ENCODE measurements around the gene CDON.

The CDON gene

DNA sequence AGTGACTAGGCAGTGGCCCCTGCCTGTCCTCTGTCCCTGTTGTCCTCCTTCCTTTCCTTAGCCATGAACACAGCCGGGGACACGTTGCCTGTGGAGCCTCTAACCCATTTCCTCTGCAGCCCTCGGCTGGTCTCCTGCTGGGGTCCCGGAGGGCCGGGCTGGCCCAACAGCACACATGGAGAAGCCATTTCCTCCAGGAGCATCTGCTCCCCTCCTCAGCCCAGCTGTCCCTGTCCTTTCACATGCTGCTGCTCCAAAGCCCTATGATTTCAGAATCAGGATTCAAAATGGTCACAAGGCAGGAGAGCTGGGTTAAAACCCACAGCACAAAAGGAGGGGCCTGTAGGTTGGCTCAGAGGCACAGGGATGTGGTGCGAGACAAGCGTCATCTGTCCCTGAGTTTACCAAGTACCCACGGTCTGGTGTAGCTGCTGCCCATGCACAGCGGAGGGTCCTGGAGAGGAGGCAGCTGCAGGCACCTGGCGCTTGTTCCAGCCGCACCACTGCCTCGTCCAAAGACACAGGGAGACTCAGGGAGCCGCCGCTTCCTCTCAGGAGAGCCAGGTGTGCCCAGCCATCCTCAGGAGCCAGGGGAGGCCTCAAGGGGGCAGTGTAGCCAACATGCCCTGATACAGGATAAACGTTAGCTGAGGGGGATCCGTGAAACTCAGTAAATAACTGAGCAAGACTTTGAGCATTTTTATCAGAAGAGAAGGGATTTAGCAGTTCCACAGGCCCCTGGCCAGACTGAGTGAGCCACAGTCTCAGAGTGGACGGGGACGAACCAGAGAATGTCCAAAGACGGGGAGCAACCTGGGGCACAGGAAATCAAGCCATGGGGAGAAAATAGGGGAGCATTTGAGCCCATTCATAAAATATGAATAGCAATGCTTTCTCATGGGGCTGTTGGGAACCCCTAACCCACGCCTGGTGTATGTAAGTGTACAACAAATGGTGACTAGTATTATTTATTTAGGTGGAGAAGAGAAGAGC is 120.8 kb downstream of the CDON start:
- peak; percentile 26 for DNase-seq

DNA sequence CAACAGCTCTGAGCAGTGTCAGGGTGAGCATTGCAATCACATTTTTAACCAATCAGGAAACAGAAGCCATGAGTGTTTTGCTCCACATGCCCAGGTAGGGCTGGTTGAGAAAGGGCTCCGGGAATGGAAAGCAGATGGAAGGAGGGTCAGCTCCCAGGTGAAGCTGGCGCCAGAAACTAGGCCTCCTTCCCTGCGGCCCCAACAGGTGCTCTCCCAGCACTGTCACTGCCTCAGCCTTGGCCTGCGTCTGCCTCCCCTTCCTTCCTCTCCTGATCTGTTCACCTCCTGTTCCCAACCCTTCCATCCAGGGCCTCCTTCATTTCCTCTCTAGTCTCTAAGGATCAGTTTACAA is 121.4 kb downstream of the CDON start:
- no peak for DNase-seq

DNA sequence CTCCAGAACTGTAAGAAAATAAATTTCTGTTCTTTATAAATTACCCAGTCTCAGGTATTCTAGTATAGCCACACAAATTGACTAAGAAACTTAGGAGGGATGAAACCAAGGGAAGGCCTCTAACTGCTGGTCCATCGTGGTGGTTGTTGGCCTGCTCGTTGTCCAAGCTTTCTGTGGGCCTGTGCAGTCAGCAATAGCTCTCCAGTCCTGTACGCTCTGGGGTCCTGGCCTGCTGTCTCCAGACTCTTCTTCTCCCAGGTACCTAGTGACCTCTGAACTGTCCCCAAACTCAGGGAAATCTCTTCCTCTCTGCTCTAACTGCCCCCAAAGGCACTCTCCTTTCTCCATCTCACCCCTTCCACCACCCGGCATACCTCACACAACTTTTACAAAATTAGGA is 122.5 kb downstream of the CDON start:
- no peak for DNase-seq

DNA sequence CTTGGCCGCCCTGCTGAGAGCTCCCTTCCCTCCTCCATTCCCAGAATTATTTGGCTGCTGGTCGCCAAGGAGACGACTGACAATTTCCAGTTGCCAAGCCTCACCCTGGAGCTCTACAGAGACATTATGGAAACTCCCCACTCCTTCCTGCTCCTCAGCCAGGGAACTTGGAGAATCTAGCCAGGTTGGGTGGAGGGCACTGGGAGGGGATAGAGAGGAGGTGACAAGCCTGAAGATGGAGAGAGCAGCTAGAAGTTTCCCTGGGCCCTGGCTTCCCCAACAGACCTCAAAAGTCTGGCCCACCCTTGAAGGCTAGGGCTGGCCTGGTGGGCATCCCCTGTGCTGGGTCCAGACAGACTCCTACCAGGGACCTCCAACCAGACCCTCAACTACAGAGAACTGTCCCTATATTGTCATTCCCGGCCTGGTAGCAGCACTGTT is 123.6 kb downstream of the CDON start:
- no peak for DNase-seq

DNA sequence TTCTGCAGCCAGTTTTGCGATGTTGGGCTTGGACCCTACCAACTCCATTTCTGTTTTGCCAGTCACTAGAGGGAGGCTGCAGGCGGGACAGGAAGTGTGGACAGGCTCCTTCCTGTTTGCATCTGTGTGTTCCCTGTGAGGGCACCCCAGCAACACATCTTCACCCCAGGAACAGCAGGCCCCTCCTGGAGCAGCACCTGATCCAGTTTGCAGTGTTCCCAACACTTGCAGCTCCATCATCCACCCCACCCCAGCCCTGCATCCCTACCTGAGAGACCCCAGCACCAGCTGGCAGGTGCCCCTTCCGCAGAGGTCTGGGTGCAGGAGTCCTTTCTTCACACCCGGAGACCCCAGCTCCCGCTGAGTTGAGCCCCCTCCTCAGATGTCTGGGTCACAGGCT is 124.2 kb downstream of the CDON start:
- DNase-seq, result no peak

DNA sequence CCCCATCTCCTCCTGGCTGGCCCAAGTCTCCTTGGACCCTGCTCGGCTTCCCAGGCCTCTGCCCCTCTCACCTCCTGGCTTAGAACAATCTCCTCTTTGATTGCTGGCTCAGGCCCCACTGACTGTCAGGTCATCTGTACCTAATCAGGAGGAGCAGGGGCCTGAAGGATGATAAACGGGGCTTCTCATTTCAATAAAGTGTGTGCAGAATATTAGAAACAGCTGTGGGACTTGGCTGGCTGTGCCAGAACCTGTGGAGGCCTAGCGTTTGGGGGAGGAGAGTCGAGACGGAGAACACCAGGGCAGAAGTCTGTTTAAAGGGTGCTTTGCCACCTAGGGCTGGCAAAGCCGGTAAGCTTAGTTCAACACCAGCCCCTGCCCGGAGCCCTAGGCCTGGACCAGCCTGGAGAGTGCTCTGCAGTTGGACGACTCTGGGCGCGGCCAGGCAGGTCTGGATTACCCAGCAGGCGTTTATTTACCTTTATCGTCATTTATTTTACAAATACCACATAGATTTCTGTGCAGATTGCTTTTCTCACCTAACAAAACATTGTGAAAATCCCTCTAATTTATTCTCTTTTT is 127.0 kb downstream of the CDON start:
- DNase-seq, result no peak

DNA sequence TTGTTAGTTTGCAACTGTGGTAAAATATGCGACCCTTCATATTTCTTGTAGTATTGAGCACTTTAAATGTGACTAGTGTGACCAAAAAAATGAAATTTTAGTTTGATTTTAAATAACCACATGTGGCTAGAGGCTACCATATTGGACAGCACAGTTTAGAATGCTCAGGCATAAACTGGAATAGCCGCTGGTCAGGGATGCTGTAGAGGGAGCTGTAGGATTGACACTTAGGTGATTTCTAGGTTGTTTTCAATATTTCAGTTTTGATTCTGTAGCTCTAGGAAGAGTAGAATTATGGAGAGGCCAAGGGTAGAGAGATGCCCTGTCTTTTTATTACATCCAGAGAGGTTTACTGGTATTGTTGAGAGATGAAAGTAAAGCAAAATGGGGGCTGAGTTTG is 127.6 kb downstream of the CDON start:
- no peak for DNase-seq

DNA sequence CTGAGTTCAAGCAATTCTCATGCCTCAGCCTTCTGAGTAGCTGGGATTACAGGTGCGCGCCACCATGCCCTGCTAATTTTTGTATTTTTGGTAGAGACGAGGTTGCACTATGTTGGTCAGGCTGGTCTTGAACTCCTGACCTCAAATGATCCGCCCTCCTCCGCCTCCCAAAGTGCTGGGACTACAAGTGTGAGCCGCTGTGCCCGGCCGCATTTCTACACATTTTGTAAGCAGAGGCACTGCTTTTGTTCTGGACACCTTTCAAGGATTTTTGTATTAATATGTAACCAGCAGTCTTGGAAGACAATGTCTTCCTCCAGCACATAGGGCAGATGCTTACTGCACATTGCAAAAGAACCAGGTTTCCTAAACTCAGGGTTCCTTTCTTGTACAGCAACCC is 128.2 kb downstream of the CDON start:
- no peak for DNase-seq

DNA sequence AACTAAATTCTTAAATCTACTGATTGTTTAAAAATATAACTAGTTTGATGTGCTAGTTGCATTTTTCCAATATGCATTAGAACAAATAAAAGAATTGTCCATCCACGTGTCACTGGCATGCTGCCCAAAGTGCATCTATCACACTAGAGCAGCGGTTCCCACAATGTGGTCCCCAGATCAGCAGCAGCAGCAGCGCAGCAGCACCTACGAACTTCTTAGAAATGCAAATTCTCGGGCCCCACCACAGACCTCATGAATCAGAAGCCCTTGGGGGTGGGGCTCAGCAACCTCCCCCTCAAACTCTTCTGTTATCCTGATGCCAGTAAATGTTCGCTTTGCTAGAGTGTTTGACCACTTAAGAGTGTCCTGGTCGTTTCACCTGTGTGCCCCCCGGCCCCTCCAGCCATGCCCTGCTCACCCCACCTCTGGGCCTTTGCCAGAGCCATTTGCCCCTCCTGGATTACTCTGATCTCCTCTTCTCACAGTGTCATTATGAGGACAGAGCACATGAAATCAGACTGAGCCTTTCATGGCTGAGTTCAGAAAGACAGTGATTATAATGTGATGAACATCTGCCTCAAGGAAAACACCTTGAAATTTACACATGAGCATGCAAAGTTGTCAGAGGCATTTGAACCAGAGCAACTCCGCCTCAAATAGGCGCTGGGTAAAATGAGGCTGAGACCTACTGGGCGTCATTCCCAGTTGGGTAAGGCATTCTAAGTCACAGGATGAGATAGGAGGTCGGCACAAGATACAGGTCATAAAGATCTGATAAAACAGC is 129.4 kb downstream of the CDON start:
- no peak for DNase-seq

DNA sequence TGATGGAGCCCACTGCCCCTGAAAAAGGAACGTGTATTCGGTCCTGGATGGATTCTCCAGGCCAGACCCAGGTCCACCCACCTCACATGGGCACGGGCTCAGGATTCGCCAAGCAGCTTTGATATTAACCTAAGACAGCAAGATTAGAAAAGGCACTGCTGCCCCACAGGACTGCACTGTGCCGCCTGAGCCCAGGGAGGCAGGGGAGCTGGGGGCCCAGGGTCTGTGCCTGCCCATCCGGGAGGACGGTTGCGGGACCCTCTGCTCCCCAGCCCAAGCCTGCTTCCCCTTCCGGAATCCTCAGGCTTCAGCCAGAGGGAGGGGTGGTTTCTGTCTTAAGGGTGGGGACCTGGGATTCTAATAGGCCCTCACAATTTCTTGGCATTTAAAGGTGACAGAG is 130.4 kb downstream of the CDON start:
- no peak for DNase-seq

DNA sequence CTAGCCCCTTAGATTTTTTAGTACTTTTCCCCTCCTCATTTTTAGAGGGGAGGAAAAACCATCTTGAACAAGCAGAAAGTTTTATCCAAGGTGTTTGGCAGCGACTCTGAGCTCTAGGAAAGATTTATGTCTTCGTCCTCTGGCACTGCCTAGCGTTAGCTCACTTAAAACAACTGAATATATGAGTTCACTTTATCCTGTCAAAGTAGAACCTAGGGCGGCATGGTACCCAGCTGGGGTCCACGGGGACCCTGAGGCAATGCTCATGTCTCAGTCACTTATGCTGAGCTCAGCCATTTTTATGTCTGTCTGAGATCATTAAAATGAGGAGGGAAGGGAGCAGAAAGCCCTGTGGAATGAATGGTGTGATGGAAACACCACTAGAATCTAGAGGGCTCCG is 131.0 kb downstream of the CDON start:
- no peak for DNase-seq

DNA sequence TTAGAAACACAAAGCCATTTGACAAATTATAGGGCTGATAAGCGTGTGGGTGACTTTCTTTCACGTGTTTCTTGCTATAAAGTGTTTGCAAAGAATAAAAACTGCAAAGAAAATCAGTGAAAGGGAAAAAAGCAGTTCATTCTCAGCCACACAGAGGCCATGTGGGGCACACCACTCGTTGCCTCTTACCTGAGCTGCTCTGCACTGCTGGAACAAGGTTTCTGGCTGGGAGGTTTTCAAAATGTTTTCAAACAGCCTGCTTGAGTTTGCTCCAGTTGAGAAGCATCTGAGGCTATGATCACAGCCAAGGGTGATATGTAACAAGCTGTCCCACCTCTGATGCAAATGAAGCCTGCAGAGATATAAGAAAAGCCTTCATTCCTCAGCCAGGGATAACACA is 131.6 kb downstream of the CDON start:
- no peak for DNase-seq

DNA sequence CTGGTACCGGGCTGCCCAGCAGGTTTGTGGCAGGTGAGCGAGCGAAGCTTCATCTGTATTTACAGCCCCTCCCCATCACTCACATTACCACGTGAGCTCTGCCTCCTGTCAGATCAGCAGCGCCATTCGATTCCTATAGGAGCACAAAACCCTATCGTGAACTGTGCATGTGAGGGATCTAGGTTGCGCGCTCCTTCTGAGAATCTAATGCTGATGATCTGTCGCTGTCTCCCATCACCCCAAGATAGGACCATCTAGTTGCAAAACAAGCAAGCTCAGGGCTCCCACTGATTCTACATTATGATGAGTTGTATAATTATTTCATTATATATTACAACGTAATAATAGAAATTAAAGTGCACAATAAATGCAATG is 132.6 kb downstream of the CDON start:
- no peak for DNase-seq

DNA sequence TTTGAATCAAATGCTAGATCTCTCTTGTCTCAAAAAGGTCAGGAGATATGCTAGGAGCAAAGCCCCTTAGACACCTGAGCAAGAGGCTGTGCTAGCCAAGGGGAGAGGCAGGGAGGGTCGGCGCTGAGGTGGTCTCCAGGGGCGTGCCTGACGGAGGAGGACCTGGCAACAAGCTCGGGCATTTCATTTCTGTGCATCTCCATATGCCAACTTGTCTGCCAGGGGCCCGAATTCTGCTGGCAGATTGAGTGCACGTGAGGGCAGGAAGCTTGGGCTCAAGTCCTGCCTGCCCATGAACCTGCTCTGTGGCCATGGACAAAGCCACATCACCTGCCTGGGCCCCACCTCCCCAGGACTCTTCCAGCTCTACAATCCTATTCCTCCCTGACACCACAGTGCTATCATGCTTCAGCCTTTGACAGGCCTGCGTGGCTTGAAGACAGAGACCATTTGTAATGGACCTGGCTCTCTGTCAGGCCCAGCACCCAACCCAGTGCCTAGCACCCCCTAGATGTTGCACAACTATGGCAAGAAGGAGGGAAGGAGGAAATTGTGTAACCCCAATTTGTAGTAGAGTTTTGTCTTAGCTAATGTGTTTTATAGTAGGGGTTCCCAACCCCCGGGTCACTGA is 133.1 kb downstream of the CDON start:
- DNase-seq, result no peak

DNA sequence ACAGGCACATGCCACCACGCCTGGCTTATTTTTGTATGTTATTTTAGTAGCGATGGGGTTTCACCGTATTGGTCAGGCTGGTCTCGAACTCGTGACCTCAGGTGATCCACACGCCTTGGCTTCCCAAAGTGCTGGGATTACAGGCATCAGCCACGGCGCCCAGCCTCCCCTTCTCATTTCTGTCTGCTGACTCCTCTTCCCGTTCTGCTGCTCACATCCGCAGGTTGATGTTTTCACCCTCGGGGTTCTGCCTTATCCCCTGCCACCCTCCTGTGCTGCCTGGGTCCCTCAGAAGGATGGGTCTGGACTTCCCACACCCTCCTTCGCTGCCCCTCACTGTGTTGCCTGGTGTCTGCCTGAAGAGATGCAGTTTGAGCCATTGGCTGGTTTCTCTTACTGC is 136.0 kb downstream of the CDON start:
- no peak for DNase-seq

DNA sequence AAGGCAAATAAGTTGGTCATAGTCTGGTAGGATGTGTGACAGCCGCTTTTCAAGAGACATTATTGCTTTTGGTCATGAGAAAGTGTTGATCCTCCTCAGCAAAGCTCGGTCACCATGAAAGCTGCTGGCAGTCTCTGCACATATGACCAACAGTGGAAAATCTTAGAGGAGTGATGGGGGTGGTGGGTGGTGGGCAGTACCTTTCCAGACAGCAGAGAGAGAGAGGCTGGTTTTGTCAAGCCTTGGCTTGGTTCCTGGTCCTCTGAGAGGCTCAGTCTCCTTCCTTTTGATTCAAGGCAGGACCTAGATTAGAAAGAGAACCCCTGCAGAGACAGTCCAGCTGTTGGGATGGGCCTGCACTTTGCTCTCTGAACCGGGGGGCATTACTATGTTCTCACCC is 136.9 kb downstream of the CDON start:
- DNase-seq, result no peak

DNA sequence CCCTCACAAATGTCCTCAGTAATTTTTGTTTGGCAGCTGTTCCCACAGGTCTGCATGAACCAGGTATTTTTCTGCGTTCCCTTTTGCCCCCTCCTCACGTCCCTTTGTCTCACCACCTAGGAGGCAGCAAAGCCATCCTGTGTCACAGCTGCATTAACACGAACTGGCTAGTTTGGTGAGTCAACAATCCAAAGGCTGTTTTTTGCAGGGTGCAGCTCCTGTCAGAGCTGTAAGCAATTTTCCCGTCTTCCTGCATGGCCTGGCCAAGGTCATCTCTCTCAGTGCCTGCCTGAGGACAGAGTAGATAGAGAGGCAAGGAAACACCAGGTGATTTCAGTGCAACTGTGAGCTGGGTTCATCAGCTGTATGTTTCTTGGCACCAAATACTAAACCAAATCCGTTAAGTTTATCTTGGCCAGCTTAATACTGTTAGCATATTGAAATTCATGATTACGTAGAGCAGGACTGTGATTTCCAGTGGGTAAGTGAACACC is 137.4 kb downstream of the CDON start:
- no peak for DNase-seq

DNA sequence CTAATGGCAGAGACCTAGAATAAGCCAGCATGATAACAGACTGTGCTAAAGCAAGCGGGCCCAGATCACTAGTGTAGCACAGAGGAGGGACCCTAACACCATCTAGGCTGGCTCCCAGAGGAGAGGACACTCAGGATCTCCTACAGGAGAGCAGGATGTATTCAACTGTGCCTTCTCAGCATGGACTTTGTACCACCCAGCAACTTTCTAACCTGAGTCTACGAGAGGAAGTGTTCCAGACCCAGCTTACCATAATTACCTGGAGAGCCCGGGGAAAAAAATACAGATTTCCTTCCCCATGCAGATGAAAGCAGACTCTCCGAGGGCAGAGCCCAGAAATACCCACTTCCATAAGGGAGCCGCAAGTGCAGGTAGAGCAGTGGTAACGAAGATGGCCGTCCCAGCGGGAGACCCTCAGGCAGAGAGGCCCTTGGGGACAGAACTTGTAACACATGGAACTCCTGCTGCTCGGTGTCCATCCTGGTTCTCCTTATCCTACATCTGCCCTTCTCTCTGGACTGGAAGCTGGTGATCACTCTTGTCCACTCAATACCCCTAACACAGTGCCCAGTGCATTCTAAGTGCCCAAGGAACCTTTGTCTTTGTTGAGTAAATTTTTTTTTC is 138.2 kb downstream of the CDON start:
- DNase-seq, result no peak

DNA sequence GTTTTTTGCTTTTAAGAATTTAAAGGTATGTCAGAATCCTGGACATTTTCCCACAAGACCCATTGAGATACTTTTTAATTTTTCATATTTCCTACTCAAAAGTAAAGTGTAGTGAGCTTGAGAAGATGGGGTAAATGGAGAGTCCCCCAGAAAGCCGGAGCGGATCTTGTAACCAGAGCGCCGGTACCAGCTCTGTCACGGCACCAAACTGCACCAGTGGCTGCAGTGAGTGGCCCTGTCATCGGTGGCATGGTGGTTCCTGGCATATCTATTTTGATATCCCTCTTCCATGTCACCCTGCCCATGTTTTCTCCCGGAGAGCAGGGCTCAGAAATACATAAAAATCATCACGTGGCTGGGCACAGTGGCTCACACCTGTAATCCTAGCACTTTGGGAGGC is 139.0 kb downstream of the CDON start:
- DNase-seq, result no peak

DNA sequence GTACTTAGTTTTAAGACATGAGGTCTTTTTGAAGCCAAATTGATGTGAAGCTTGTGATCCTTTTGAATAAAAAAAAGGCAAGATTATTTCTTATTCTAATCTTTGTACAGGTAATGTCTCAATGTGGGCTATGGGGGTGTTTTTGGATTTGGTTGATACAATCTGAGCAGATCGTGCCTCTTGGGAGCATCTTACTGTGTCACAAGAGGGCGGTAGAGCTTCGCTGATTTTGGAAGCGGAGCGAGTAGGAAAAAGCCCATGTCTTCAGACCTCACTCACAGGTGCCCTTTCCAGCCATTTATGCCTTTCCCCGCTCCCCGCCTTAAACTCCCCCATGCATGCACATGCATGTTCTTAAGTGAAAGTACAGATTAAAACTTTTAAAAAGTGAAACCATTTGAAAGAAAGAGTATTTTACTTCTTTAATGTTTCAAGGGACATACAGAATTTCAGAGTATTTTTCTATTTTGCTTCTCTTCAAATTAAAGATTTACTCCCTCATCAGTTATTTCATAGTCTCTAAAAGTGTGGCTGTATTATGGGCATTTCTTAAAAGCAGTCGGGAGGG is 139.6 kb downstream of the CDON start:
- peak; percentile 35 for DNase-seq

DNA sequence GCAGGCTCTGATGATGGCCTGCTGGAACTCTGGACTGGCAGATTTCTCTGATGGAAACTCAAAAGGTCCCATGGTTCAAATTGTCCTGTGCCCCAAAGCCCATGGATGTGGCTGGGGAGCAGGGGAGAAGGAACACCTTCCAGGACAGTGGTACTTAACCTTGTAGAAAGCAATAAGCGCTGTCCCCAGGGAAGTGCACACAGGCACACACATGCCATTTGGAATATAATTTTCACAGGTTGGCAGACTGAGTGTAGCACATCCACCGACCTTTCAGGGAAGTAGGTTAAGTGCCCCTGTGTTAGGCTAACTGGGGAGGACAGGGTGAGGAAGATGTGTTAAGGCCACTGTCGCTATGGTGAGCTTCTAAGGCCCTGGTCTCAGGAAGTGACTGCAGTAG is 140.5 kb downstream of the CDON start:
- DNase-seq, result no peak

DNA sequence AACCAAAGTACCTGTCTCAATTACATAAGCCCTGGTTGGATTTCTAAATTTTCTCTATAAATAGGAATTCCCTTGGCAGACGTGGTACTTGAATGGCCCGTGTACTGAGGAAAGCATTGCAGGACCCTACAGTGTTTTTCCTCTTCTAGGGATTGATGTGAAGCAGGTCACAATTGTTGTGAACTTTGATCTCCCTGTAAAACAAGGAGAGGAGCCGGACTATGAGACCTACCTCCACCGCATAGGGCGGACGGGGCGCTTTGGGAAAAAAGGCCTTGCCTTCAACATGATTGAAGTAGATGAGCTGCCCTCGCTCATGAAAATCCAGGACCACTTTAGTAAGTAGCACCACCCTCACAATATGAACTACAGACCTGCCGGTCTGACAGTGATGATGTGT is 141.6 kb downstream of the CDON start:
- no peak for DNase-seq

Measured in effector CD4-positive, alpha-beta T cell (primary cell).